IPS-NIHi7 (cell line): ENCODE results near the gene HS2ST1.
"Not testable (repeated sequence)": the region's sequence is repeated elsewhere in the genome, so short reads cannot be mapped to it uniquely, and the experiment has no call there.

ENCODE experiments used
- DNase-seq: peaks from one replicate; pipeline ENCODE4 v3.0.0; 2012; ENCODE audit warnings: mixed read lengths; ENCODE audit errors: extremely low spot score

HS2ST1 gene

DNA sequence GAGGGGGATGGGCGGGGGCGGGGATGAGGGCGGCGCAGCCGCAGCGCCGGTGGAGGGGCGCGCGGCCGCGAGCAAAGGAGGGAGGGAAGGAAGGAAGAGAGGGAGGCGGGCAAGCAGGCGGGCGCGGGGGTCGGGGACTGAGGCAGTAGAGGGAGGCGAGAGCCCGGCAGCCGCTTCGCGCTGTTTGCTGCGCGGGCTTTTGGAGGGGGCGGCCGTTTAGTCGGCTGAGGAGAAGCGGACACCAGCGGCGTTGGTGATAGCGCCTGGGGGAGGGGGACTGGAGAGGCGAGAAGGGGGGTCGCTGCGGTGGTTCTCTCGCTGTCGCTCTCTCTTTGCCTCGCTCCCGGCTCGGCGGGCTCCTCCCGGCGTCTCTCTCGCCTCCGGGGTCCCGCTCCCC, at the start of gene HS2ST1:
Gene HS2ST1 (plus strand): TSS at position 35 of the 397 bp plus-strand sequence.
- no peak for DNase-seq

DNA sequence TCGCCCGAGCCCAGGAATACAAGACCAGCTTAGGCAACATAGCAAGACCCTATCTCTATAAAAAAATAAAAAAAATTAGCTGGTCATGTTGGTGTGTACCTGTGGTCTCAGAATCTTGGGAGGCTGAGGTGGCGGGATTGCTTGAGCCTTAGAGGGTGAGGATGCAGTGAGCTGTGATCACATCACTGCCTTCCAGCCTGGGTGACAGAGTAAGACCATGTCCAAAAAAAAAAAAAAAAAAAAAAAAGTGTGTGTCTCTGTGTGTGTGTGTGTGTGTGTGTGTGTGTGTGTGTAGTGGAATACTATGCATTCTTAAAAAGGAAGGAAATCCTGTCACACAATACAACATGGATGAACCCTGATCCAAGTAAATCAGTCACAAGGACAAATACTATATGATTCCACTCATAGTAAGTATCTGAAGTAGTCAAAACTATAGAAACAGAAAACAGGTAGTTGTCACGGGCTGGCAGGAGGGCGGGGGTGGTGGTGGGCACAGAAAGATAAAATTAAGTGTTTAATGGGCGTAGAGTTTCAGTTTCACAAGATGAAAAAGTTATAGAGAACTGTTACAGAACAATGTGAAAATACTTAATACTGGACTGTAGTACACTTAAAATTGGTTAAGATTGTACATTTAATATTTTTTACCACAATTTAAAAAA, 48.3 kb upstream of the HS2ST1 start:
- DNase-seq, result no peak

DNA sequence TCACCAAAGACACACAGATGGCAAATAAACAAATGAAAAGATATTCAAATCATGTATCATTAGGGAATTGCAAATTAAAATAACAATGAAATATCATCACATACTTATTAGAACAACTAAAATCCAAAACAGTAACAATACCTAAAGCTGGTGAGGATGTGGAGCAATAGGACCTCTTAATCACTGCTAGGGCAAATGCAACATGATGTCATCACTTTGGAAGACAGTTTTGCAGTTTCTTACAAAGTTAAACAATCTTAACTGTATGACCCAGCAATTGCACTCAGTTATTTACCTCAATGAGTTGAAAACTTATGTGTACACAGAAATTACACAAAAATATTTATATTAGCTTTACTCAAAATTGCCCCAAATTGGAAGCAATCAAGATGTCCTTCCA, 47.8 kb upstream of the HS2ST1 start:
- DNase-seq, result no peak

DNA sequence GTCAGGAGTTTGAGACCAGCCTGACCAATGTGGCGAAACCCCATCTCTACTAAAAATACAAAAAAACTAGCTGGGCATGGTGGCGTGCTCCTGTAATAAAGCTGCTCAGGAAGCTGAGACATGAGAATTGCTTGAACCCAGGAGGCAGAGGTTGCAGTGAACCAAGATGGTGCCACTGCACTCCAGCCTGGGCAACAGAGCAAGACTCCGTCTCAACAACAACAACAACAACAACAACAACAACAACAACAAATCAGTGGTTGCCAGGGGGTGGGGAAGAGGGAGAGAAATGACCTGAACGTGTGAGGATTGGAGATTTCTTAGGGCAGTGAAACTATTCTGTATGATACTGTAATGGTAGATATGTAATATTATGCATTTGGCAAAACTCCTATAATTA, 47.2 kb upstream of the HS2ST1 start:
- DNase-seq, result not testable (repeated sequence)

DNA sequence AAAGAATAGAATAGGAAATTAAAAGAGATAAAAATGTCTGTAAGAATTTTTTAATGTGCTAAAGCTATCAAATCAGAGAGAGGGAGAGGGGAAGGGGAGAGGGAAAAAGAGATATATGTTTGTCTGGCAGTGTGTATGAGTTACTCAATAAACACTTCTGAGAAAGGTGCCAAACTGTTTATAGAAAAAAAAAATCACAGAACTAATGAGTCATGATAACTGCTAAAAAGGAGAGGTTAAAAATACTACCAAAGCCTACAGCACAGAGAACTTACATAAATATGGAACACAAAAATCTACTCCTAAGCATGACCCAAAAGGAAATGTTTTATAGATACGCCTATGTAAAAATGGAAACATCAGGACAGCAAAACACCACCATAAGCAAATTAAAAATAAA, 46.0 kb upstream of the HS2ST1 start:
- DNase-seq, result no peak

DNA sequence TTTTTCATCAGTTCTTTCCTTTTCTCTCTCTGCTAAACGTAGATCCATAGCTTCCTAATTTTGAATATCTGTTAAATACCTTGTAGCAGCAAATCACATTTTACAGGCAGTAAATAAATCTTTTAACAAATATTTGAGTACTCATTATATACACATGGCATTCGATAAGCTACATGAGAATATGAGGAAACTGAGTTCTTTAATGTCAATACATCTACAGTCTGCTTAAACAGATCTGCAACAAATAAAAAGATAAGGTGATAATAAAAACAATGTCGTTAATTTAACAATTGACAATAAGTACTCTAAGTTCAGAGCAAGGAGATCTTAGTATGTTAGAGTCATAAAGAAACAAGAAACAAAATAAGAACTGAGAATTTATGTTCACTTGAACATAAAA, 43.4 kb upstream of the HS2ST1 start:
- DNase-seq, result no peak

DNA sequence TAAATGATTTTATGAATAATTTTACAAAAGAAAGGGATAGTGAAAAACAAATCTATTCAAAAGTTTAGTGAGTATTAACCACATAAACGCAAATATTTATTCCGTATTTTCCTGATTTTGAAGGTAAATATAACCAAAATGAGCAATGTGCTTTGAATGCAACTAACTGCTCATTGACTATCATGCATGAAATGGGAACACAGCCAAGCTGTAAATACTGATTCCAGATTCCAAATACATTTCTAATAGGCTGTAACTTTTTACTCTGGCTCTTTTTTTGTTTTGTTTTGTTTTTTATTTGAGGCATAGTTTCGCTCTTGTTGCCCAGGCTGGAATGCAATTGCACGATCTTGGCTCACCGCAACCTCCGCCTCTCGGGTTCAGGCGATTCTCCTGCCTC, 42.3 kb upstream of the HS2ST1 start:
- no peak for DNase-seq

DNA sequence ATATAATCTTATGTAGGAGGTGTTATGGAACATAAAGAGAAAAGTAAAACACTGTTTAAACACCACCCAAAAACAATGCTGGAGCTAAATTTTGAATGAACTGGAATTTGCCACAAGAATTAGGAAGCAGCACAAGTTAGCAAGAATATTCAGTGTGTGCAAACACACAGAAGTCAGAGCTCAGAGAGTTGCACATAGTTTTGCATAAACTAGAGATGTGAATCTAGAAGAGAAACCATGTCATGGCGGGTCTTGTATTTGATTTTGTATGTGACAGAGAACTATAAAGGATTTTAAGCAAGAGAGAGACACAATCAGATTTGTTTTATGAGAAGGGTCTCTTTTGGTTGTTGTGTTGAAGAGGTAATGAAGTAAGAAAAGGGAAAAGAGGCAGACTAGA, 38.7 kb upstream of the HS2ST1 start:
- no peak for DNase-seq

DNA sequence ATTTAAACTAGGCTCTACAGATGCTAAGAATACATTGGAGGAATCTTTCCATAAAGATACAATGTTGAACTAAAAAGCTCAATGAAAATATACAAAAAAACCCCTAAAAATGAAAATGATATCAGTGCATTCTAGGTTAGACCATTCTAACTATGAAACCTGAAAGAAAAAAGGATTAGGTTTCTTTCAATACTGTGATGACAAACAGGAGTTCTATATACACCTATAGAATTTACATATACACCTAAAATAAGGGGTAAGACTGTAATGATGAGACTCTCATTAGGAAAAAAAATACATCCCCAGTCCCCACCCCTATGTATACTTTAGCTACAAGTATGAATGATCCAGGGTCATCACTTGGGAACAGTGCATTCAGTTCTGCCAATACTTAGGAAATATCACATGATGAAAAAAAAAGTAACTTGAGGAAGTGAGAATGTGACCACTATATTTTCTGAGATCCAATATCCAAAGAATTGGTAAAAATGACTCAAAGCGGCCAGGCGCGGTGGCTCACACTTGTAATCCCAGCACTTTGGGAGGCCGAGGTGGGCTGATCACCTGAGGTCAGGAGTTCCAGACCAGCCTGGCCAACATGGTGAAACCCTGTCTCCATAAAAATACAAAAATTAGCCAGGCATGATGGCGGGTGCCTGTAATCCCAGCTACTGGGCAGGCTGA, 26.8 kb upstream of the HS2ST1 start:
- no peak for DNase-seq

DNA sequence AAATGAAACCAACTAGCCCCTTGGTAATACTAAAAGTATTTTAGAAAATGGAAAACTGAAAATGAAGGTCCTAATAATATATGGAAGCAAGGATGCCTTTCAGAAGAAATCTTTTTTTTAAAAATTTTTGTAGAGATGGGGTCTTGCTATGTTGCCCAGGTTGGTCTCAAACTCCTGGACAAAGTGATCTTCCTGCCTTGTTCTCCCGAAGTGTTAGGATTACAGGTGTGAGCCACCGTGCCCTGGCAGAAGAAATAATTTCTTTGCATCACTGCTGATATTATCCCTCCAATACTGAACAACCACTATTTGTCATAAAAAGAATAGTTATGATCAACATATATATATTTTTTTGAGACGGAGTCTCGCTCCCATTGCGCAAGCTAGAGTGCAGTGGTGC, 26.1 kb upstream of the HS2ST1 start:
- DNase-seq, result no peak

DNA sequence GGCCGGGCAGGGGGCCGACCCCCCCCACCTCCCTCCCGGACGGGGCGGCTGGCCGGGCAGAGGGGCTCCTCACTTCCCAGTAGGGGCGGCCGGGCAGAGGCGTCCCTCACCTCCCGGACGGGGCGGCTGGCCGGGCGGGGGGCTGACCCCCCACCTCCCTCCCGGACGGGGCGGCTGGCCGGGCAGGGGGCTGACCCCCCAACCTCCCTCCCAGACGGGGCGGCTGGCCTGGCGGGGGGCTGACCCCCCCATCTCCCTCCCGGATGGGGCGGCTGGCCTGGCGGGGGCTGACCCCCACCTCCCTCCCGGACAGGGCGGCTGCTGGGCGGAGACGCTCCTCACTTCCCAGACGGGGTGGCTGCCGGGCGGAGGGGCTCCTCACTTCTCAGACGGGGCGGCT, 15.0 kb upstream of the HS2ST1 start:
- not testable (repeated sequence) for DNase-seq

DNA sequence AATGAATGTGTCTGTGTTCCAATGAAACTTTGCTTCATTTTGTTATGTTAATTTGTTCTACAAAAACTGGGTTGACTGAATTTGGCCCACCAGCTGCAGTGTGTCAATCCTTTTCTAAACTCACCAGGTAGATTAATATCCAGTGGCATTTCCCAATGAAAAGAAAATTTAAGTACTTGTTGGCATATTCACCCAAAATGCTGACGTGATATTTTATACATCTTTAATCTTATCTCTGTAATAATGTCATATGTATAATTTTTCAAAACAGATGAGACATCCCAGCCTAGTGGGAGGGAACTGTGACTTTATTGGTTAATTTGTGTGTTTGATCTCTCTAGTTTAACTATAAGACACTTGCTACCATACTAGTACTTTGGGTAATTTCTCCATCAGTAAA, 8.6 kb upstream of the HS2ST1 start:
- DNase-seq, result no peak

DNA sequence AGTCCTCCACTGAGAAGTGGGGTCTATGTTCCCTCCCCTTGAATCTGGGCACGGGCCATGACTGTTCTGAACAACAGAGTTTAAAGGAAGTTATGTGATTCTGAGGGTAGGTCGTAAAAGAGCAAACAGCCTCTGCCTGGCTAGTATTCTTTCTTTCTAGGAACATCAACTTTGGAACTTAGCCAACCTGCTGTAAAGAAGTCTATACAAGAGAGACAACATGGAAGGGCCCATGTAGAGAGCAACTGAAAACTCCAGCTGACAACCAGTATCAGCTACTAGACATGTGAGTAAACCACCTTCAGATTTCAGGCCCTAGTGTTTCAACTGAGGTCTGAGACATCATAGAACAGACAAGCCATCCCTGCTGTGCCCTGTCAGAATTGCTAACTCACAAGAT, 8.0 kb upstream of the HS2ST1 start:
- DNase-seq, result no peak

DNA sequence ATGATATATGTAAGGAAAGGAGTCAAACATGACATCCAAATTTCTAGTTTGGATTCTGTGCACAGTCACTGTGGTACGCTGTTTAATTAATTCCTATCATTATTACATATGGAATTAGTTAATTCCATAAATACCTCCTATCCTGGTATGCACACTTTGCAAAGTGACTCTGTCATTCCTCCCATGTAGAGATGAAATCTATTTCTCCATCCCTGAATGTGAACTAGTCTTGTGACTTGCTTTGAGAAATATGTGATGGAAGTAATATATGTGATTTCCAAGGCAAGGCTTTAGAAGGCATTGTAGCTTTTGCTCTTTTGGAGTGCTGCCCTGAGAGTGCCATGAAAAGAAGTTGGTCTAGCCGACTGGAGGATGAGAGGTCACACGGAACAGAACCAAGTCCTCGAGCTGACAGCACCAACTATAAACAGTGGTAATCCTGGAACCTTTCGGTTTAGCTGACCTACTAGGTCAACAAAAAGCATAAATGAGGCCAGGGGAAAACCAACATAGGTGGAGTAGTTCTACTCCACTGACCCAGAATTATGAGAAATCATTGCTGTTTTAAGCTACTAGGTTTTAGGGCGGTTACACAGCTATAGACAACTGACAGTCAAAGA, 2.0 kb upstream of the HS2ST1 start:
- DNase-seq, result no peak

DNA sequence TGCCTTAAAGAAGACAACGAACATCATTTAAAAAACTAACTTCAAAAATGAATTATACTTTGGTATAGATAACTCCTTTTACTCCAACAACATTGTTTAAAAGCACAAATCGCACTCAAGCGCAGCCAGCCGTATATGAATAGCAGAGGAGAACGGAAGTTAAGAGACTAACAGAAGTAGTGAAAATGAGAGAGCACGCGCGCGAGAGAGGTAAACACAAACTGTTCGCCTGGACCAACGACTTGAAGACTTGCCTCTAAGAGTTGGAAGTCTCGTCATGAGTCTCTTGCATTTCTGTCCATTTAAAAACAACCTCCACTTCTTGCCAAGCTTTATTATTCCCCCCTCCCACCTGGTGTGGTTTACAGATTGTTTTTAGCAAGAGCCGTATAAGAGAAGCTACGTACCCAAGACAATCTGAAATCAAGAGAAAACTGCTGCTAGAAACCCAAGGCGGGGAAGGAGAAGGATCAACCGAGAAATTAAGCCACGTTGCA, 988 bp upstream of the HS2ST1 start:
- no peak for DNase-seq

DNA sequence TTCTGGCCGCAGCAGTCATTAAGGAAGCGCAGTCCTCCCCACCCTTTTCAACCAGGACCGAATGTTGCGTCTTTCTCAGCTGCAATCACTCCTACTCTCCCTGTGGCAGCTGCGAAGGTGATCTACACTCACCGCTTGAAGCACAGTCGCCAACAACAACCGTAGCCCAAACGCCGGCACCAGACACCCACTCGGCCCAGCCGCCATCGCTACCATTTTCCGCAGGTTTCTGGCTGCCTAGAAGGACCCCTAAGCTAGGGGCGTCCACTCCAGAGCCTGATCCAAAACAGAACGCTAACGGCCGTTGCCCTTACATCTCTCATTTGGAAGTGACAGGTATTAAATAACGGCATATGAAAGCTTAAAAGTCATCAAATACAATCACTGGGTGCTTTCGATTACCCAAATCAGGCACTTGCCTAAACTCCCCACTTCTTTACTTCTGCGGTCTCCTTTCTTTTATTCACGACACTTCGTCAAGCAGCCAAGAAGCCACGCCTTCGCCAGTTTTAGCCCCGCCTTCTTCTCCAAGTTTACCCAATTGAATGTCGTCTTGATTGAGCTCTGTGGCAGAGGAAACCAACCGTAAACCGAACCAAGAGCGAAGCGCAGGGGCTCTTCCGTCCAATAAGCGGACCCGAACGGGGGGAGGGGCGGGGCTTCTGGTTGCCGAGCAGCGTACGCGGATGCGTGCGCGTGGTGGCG, 387 bp upstream of the HS2ST1 start, which contains the start of gene SELENOF:
Gene SELENOF (minus strand): TSS at position 231 of the 705 bp plus-strand sequence. CDS start 15 bp downstream, at position 216.
- DNase-seq, result peak; percentile 97

DNA sequence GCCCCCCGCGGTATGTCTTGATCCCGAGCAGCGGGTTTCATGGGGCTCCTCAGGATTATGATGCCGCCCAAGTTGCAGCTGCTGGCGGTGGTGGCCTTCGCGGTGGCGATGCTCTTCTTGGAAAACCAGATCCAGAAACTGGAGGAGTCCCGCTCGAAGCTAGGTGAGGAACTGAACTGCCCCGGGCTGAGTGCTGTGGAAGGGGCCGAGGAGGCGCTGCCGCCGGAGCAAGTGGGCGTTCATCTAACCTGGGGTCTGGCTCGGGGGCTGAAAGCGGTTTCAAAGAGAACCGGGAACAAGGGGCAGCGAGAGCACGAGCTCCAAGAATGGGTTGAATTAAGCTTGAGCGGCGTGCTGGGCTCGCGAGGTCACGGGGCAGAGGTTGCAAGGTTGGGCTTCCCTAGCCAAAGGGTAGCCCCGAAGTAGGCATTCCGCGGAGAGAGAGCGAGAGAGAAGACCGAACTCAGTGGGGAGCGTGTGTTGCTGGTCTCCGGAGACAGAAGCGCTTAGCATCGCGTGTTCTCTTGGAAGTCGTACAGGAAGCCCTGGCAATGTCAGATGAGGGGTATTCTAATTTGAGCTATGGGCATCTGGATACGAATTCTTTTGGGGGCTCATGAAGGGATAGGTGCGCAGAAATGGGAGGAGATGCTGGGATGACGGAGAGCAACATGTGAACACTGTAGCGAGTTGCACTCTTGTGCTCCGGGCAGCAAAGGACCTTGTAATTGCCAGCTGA, 732 bp downstream of the HS2ST1 start:
- peak; percentile 30 for DNase-seq

DNA sequence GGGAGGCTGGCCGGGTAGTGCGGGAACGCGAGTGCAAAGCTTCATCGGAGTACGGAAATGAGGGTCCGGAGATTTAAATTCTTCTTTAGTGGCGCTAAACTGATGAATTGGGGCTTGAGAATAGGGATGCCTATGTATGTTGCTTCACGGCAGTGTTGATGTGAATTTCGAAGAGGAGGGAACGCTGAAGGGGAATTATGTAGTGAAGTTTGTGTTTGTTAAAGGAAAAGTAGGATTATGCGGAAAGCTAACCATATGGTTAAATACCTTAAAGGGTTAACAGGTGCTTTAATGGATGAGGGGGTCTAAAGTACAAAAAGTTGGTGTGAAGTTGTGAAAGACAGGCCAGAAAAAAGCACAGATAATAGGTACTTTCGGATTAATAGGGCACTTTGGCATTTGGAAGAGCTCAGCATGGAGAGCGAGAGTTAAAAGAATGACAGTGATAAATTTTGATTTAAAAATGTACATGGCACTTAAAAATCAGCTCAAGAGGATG, 1.4 kb downstream of the HS2ST1 start:
- DNase-seq, result no peak

DNA sequence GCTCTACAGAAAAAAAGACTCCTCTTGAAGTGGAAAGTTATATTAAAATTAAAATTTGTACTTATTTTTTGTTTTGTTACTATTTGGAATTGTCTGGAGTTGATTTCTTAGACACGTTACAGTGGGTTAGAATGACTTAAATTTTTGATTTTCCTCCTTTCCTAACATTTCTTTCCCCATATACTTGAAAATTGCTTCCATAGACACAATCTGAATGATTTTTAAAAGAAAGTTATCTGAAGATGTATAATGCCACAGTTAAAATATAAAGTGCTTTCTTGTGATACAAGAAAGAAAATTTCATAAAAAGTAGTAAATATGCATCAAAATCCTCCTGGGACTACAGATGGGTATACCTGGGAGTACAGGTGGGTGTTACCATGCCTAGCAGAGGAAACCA, 2.3 kb downstream of the HS2ST1 start:
- no peak for DNase-seq

DNA sequence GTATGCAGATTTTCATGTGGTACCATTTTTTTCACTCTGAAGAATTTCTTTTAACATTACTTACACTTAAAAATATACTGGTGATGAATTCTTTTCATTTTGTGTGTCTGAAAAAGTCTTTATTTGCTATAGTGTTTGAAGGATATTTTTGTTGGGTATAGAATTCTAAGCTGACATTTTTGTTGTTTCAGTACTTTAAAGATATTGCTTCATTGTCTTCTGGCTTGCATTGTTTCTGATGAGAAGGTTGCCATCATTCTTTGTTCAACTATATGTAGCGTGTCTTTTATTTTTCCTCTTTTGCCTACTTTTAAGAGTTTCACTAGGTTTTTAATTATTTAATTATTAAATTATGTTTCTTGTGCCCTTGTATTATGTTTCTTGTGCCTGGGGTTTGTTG, 8.0 kb downstream of the HS2ST1 start:
- no peak for DNase-seq

DNA sequence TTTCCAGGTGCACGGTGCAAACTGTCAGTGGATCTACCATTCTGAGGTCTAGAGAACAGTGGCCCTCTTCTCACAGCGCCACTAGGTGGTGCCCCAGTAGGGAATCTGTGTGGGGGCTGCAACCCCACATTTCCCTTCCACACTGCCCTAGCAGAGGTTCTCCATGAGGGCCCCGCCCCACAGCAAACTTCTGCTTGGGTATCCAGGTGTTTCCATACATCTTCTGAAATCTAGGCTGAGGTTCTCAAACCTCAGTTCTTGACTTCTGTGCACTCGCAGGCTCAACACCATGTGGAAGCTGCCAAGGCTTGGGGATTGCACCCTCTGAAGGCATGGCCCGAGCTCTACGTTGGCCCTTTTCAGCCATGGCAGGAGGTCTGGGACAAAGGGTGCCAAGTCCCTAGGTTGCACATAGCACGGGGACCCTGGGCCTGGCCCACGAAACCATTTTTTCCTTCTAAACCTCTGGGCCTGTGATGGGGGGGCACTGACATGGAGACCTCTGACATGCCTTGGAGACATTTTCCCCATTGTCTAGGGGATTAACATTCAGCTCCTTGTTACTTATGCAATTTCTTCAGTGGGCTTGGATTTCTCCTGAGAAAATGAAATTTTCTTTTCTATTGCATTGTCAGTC, 10.0 kb downstream of the HS2ST1 start:
- no peak for DNase-seq
